Fibroblast of the aortic adventitia (primary cell): ENCODE measurements around the gene TENT4A. TPM values are rescaled to one million over a fixed set of nuclear protein-coding genes. Genes with fewer than 3 reads are reported as not detected.

Experiments used
- DNase-seq: peaks from one replicate; pipeline ENCODE4 v3.0.0-alpha.2; 2010; ENCODE audit warnings: low read depth
- H3K4me3 ChIP-seq: 2 replicates; pipeline ENCODE4 v1.5.1; 2011; ENCODE audit warnings: low read depth, mild to moderate bottlenecking, control low read depth, low read length, moderate library complexity
- total RNA-seq: library from RNA; depleted of rRNA; stranded (reverse); fragments of >200 nt; gene quantifications from 2 replicates; pipeline ENCODE4 v1.2.3, GENCODE V29; 2012; ENCODE audit warnings: low replicate concordance
- TF ChIP-seq, protein P1 (sequence below): IDR thresholded peaks from 2 replicates; pipeline ENCODE4 v1.5.1; 2011; ENCODE audit warnings: mild to moderate bottlenecking, low read length, control low read depth, inconsistent platforms; ENCODE audit not compliant: insufficient read depth

TENT4A gene
- total RNA-seq, 1 donor = 21.4 TPM

DNA sequence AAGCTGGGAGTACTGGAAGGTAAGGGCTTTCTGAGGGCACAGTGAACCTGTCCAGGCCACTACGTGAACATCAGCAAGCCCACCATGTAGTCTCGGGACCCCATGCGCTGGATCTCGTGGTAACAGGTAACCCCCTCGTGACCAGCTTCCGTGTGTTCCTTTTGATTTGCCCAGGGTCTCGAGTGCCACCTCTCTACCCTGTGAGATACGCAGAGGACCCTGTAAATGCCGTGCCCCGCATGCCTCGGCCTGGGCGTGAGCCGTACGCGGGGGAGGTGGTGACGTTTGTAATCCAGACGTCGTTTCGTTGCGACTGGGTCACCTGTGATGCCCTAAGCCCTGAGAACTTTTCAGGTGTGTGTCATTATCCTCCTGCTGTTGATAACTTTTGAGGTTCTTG lies 45.5 kb downstream of the TENT4A start:
- TF ChIP-seq, protein P1, sequence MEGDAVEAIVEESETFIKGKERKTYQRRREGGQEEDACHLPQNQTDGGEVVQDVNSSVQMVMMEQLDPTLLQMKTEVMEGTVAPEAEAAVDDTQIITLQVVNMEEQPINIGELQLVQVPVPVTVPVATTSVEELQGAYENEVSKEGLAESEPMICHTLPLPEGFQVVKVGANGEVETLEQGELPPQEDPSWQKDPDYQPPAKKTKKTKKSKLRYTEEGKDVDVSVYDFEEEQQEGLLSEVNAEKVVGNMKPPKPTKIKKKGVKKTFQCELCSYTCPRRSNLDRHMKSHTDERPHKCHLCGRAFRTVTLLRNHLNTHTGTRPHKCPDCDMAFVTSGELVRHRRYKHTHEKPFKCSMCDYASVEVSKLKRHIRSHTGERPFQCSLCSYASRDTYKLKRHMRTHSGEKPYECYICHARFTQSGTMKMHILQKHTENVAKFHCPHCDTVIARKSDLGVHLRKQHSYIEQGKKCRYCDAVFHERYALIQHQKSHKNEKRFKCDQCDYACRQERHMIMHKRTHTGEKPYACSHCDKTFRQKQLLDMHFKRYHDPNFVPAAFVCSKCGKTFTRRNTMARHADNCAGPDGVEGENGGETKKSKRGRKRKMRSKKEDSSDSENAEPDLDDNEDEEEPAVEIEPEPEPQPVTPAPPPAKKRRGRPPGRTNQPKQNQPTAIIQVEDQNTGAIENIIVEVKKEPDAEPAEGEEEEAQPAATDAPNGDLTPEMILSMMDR = no peak
- DNase-seq = no peak

GRCh38 chr5:6759401-6759800 lies 46.2 kb downstream of the TENT4A start:
- DNase-seq = peak; percentile 12
- H3K4me3 ChIP-seq = no peak overlapping the region
- TF ChIP-seq, protein P1 = no peak

More for the DNA sequence above, 45.5 kb downstream of the TENT4A start:
- H3K4me3 ChIP-seq = no peak overlapping the region

- DNase-seq = no peak
- no peak overlapping the region for H3K4me3 ChIP-seq
- TF ChIP-seq, protein P1 = no peak
Observed at GRCh38 chr5:6759983-6760382, 46.8 kb downstream of the TENT4A start.

DNA sequence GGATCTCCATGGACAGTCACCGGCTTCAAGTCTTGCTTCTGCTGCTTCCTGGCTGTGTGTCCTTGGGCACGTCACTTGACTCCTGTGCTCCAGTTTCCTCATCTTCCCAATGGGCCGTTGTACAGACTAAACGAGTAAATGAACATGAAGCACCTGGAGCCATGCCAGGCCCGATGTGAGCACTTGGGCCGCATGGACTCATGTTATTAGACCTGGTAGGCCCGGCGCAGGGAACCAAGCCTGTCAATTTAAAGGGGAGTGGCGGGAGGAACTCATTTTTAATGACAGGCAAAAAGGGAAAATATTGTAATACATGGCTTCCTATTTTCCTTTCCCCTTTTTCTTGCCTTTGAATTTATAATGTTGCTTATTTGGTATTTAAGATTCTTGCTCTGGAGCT lies 47.5 kb downstream of the TENT4A start:
- no peak overlapping the region for H3K4me3 ChIP-seq
- TF ChIP-seq, protein P1 = no peak
- DNase-seq = no peak

GRCh38 chr5:6761333-6761732 lies 48.1 kb downstream of the TENT4A start:
- no peak for DNase-seq
- TF ChIP-seq, protein P1 = no peak
- no peak overlapping the region for H3K4me3 ChIP-seq

GRCh38 chr5:6762116-6762515 lies 48.9 kb downstream of the TENT4A start:
- H3K4me3 ChIP-seq = no peak overlapping the region
- no peak for DNase-seq
- TF ChIP-seq, protein P1 = no peak

GRCh38 chr5:6762697-6763096 lies 49.5 kb downstream of the TENT4A start:
- TF ChIP-seq, protein P1 = no peak
- no peak overlapping the region for H3K4me3 ChIP-seq
- no peak for DNase-seq
